H1 (cell line): ENCODE data around the gene UVRAG. TPM values are rescaled to one million over a fixed set of nuclear protein-coding genes. Genes with fewer than 3 reads are reported as not detected.

Source experiments
- CTCF ChIA-PET: fragments of 300-600 bp; sonication (Branson Sonifier 250); formaldehyde crosslinking; loops from one replicate; lab custom pipeline; 2021; ENCODE audit not compliant: partially characterized antibody; lab: Charles Lee
- POLR2A ChIA-PET: fragments of 300-600 bp; sonication (Branson Sonifier 250); formaldehyde crosslinking; loops from one replicate; lab custom pipeline; 2021; ENCODE audit warnings: inconsistent platforms; ENCODE audit not compliant: partially characterized antibody; lab: Charles Lee
- DNase-seq, 2 experiments: peaks; one replicate each; pipeline versions ENCODE4 v3.0.0 to v3.0.0-alpha.2; 2010 to 2022; ENCODE audit warnings: low spot score in 2 of 2, low read depth in 1 of 2, mixed read lengths in 1 of 2
- FAIRE-seq: peaks from 2 replicates; lab custom pipeline; 2011; peaks lifted over from hg19 to GRCh38; lab: Jason Lieb, UNC
- H2AFZ ChIP-seq: 2 replicates; pipeline ENCODE4 v1.8.1; 2012; ENCODE audit warnings: low read length, inconsistent platforms
- H2AK5ac ChIP-seq: 2 replicates; pipeline ENCODE4 v1.6.1; 2013; ENCODE audit warnings: low read depth, low read length
- H2BK120ac ChIP-seq: replicated peaks from 2 replicates; pipeline ENCODE3; 2013; ENCODE audit warnings: low read depth, low read length, inconsistent platforms
- H2BK12ac ChIP-seq: 2 replicates; pipeline ENCODE4 v1.6.1; 2013; ENCODE audit warnings: low read depth, low read length
- H2BK15ac ChIP-seq: 2 replicates; pipeline ENCODE4 v1.6.1; 2013; ENCODE audit warnings: low read length
- H2BK20ac ChIP-seq: 2 replicates; pipeline ENCODE4 v1.6.1; 2013; ENCODE audit warnings: low read length
- H2BK5ac ChIP-seq: 2 replicates; pipeline ENCODE4 v1.6.1; 2013; ENCODE audit warnings: low read depth, low read length
- H3K14ac ChIP-seq: 2 replicates; pipeline ENCODE4 v1.6.1; 2013; ENCODE audit warnings: inconsistent platforms; ENCODE audit not compliant: insufficient read length
- H3K18ac ChIP-seq: 2 replicates; pipeline ENCODE4 v1.6.1; 2013; ENCODE audit warnings: low read length; ENCODE audit errors: extremely low read depth
- H3K23ac ChIP-seq: 2 replicates; pipeline ENCODE4 v1.6.1; 2013; ENCODE audit warnings: inconsistent platforms; ENCODE audit not compliant: insufficient read length
- H3K23me2 ChIP-seq: 2 replicates; pipeline ENCODE4 v1.6.1; 2013; ENCODE audit warnings: low read depth, low read length
- H3K27ac ChIP-seq: 2 replicates; pipeline ENCODE4 v1.6.1; 2011; ENCODE audit warnings: low read depth, low read length, inconsistent platforms
- H3K27me3 ChIP-seq, 4 experiments: replicated peaks in 1 of 4; 1 replicate in 1 of 4; 2 replicates in 3 of 4; pipeline versions ENCODE4 v1.6.1 to v1.8.1; 2011 to 2013; ENCODE audit warnings: low read length in 3 of 4, mild to moderate bottlenecking in 3 of 4, inconsistent platforms in 2 of 4, mixed read lengths in 2 of 4, moderate library complexity in 1 of 4; ENCODE audit not compliant: control insufficient read depth in 3 of 4, insufficient read depth in 3 of 4; ENCODE audit errors: extremely low read depth in 1 of 4
- H3K36me3 ChIP-seq, 4 experiments: 2 replicates each; pipeline versions ENCODE4 v1.6.1 to v1.8.1; 2011 to 2013; ENCODE audit warnings: mild to moderate bottlenecking in 4 of 4, low read length in 3 of 4, moderate library complexity in 2 of 4, control low read depth in 1 of 4, inconsistent platforms in 1 of 4; ENCODE audit not compliant: insufficient read depth in 4 of 4, control insufficient read depth in 2 of 4
- H3K4ac ChIP-seq: replicated peaks from 2 replicates; pipeline ENCODE3; 2013; ENCODE audit warnings: low read length, low read depth, mixed read lengths, inconsistent platforms; ENCODE audit not compliant: insufficient read length
- H3K4me1 ChIP-seq, 4 experiments: replicated peaks in 1 of 4; 1 replicate in 1 of 4; 2 replicates in 3 of 4; pipeline versions ENCODE4 v1.6.1 to v1.8.1; 2011 to 2013; ENCODE audit warnings: low read length in 3 of 4, inconsistent platforms in 2 of 4, mixed read lengths in 1 of 4; ENCODE audit not compliant: insufficient read depth in 4 of 4, control insufficient read depth in 3 of 4
- H3K4me2 ChIP-seq, 2 experiments: 2 replicates each; pipeline versions ENCODE4 v1.6.1 to v1.8.1; 2011 to 2013; ENCODE audit warnings: low read depth in 2 of 2, low read length in 2 of 2, control low read depth in 1 of 2, inconsistent platforms in 1 of 2, mild to moderate bottlenecking in 1 of 2; ENCODE audit not compliant: insufficient read depth in 1 of 2
- H3K4me3 ChIP-seq, 4 experiments: fragments of 200-600, 300-600 bp in 1 of 4; sonication (generic), shearing (Covaris generic), sonication (Bioruptor Twin) in 1 of 4; 2 replicates each; pipeline versions ENCODE4 v1.5.1 to v1.8.1; 2011 to 2016; ENCODE audit warnings: low read length in 4 of 4, low read depth in 3 of 4, control low read depth in 2 of 4, inconsistent platforms in 2 of 4, mild to moderate bottlenecking in 2 of 4, mixed read lengths in 1 of 4, moderate library complexity in 1 of 4; ENCODE audit not compliant: insufficient read depth in 2 of 4; ENCODE audit errors: extremely low read depth in 1 of 4
- H3K56ac ChIP-seq: replicated peaks from 2 replicates; pipeline ENCODE3; 2013; ENCODE audit warnings: low read depth, mild to moderate bottlenecking, mixed read lengths, low read length, inconsistent platforms; ENCODE audit not compliant: insufficient read length
- H3K79me1 ChIP-seq: 2 replicates; pipeline ENCODE4 v1.6.1; 2013; ENCODE audit warnings: low read depth, low read length, control low read depth
- H3K79me2 ChIP-seq, 2 experiments: 2 replicates each; pipeline versions ENCODE4 v1.6.1 to v1.8.1; 2012 to 2013; ENCODE audit warnings: low read length in 2 of 2, mild to moderate bottlenecking in 2 of 2, inconsistent platforms in 1 of 2; ENCODE audit not compliant: insufficient read depth in 2 of 2, control insufficient read depth in 1 of 2
- H3K9ac ChIP-seq, 4 experiments: replicated peaks in 1 of 4; 1 replicate in 1 of 4; 2 replicates in 3 of 4; pipeline versions ENCODE4 v1.6.1 to v1.8.1; 2011 to 2013; ENCODE audit warnings: low read depth in 3 of 4, low read length in 3 of 4, control low read depth in 2 of 4, mild to moderate bottlenecking in 2 of 4, moderate library complexity in 2 of 4, inconsistent platforms in 1 of 4; ENCODE audit errors: extremely low read depth in 1 of 4
- H3K9me3 ChIP-seq, 2 experiments: 2 replicates each; pipeline versions ENCODE4 v1.6.1 to v1.8.1; 2012 to 2013; ENCODE audit warnings: mild to moderate bottlenecking in 2 of 2, moderate library complexity in 2 of 2, control low read depth in 1 of 2, inconsistent platforms in 1 of 2, low read depth in 1 of 2, low read length in 1 of 2, mixed read lengths in 1 of 2; ENCODE audit not compliant: insufficient read depth in 2 of 2
- H4K20me1 ChIP-seq, 2 experiments: replicated peaks in 1 of 2; 2 replicates each; pipeline versions ENCODE3 to v1.8.1; 2011 to 2013; ENCODE audit warnings: inconsistent platforms in 2 of 2, low read length in 2 of 2, mild to moderate bottlenecking in 1 of 2; ENCODE audit not compliant: insufficient read depth in 2 of 2, control insufficient read depth in 1 of 2
- H4K5ac ChIP-seq: 2 replicates; pipeline ENCODE4 v1.6.1; 2013; ENCODE audit warnings: low read length, low read depth, mixed read lengths, inconsistent platforms; ENCODE audit not compliant: insufficient read length
- H4K8ac ChIP-seq: 2 replicates; pipeline ENCODE4 v1.8.0; 2013; ENCODE audit warnings: mild to moderate bottlenecking, moderate library complexity, low read length, inconsistent platforms; ENCODE audit not compliant: insufficient read depth; ENCODE audit errors: extremely low read depth
- H4K91ac ChIP-seq: replicated peaks from 2 replicates; pipeline ENCODE3; 2013; ENCODE audit warnings: low read length, mixed read lengths, inconsistent platforms; ENCODE audit not compliant: insufficient read length
- CBX5 ChIP-seq: fragments of 300-800, 300-1000 bp; sonication (generic); IDR thresholded peaks from 2 replicates; pipeline ENCODE4 v1.7.1; 2016; ENCODE audit warnings: antibody characterized with exemption, low read length, low read depth
- CHD2 ChIP-seq: IDR thresholded peaks from 2 replicates; pipeline ENCODE4 v1.6.1; 2012; ENCODE audit warnings: low read length, improper control_type of control experiment
- SUZ12 ChIP-seq: fragments of 200-600 bp; sonication (generic); IDR thresholded peaks from 2 replicates; pipeline ENCODE4 v1.6.1; 2012; ENCODE audit warnings: mild to moderate bottlenecking, inconsistent platforms, low read length, moderate library complexity, mixed read lengths
- WGBS, 2 experiments: shearing (Covaris generic) in 1 of 2; methylation state at CpG; one replicate each; pipeline versions ENCODE4 v1.1.6 to v1.1.7; 2013 to 2015; ENCODE audit warnings: low lambda C conversion rate in 2 of 2, mixed read lengths in 2 of 2, inconsistent platforms in 1 of 2, low coverage in 1 of 2, missing lambda C conversion rate in 1 of 2; ENCODE audit not compliant: insufficient replicate concordance in 2 of 2, insufficient coverage in 1 of 2, insufficient read length in 1 of 2; ENCODE audit errors: extremely low coverage in 1 of 2, missing lambda C conversion rate in 1 of 2; 5-methylcytosine and 5-hydroxymethylcytosine counted together
- polyA plus RNA-seq, 7 experiments: library from polyadenylated mRNA; depleted of rRNA in 3 of 7; stranded (reverse) in 5 of 7; unstranded in 2 of 7; fragments of >200 nt in 5 of 7; fragments of 200-250 nt in 2 of 7; gene quantifications; 1 replicate in 5 of 7; 2 replicates in 1 of 7; 4 replicates in 1 of 7; pipeline versions ENCODE4 v1.2.1 to v1.2.3, GENCODE V29; 2011 to 2013; ENCODE audit warnings: missing spikeins in 2 of 7, mixed read lengths in 2 of 7
- total RNA-seq: library from RNA; stranded (reverse); fragmentation: NEBNext Ultra II Directional; extraction: Animal tissue kit (Norgen Biotek cat#: 25700); gene quantifications from 2 replicates; pipeline ENCODE4 v1.2.1, GENCODE V29; 2021

The UVRAG gene
- total and polyA plus RNA-seq, 2 of the 8 experiments (the other 6 are each of a cell fraction or from before 2014, with no cell fraction given), result 5.5 to 14.7 TPM

DNA sequence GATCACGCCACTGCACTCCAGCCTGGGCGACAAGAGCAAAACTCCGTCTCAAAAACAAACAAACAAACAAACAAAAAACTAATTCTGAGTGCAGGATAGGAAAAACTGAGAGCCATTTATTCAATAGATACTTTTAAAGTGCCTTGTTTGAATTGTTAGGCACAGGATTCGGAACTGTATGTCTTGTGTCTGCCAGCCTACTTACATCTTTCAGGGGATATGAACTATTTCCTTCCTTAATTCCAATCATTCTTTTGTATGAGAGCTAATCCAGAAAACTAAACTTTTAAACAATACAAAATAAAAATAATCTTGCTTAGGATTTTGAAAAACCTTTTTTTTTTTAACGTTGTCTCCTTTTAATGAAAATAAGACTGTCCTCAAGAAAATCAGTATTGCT is 12.6 kb downstream of the UVRAG start:
- H3K4ac ChIP-seq, result no peak overlapping the region
- no peak overlapping the region for H2BK12ac ChIP-seq
- POLR2A ChIA-PET, result interaction anchor here (1.2 kb wide), 1 partner anchor 419 kb away, joined by 3 read pairs; no protein-coding TSS in a partner anchor
- H3K9me3 ChIP-seq, result no peaks in the 10 kb centered on the region
- no peak overlapping the region for H3K4me2 ChIP-seq
- H2BK20ac ChIP-seq, result no peak overlapping the region
- no peak overlapping the region for H3K56ac ChIP-seq
- TF ChIP-seq CBX5, result no peak
- TF ChIP-seq CHD2, result no peak
- no peak for TF ChIP-seq SUZ12
- TF ChIP-seq, all 59 proteins: peak for 0
- H3K4me1 ChIP-seq, result no peaks in the 10 kb centered on the region; a peak in 1 of 7 replicates
- no peak overlapping the region for H2BK5ac ChIP-seq
- DNase-seq (no peak), FAIRE-seq (no peak)
- no peak overlapping the region for H2AFZ ChIP-seq
- no peak overlapping the region for H4K8ac ChIP-seq
- H3K79me2 ChIP-seq, result peaks cover 0 to 11% of the 10 kb centered on the region in 2 experiments; a peak in 2 of 4 replicates
- H3K23me2 ChIP-seq, result no peaks in the 10 kb centered on the region
- H3K14ac ChIP-seq, result no peak overlapping the region
- H2BK120ac ChIP-seq, result no peak overlapping the region
- no peak overlapping the region for H4K5ac ChIP-seq
- 83% methylated on average over 5 of the region's 5 CpGs; no CpG with 5 or more reads in 1 of the 2 experiments for WGBS, 2 experiments
- no peak overlapping the region for H2BK15ac ChIP-seq
- H3K27ac ChIP-seq, result no peak overlapping the region
- H2AK5ac ChIP-seq, result no peak overlapping the region
- no peak overlapping the region for H3K23ac ChIP-seq
- H4K20me1 ChIP-seq, result peaks cover 0 to 3% of the 10 kb centered on the region in 2 experiments
- no peak overlapping the region for H3K9ac ChIP-seq
- H3K4me3 ChIP-seq, result no peak overlapping the region
- no peak overlapping the region for H3K18ac ChIP-seq
- CTCF ChIA-PET, result no interaction called here
- no peak overlapping the region for H4K91ac ChIP-seq
- H3K79me1 ChIP-seq, result no peaks in the 10 kb centered on the region; the same call in none of the 2 replicates
- H3K36me3 ChIP-seq, result no peaks in the 10 kb centered on the region
- no peaks in the 10 kb centered on the region for H3K27me3 ChIP-seq
